Endometrial microvascular endothelial cells (primary cell): ENCODE measurements around the gene OR4K1. TPM values are rescaled to one million over a fixed set of nuclear protein-coding genes. Genes with fewer than 3 reads are reported as not detected.

Source experiments
- total RNA-seq: library from RNA; depleted of rRNA; stranded (reverse); fragments of >200 nt; gene quantifications from one replicate; pipeline ENCODE4 v1.2.3, GENCODE V29; 2015; ENCODE audit errors: inconsistent ontology term

OR4K1 gene
- total RNA-seq, 1 donor from 2014 or later: not detected

Other genes starting within 250 kb of the OR4K1 start
- not detected for gene OR11H2, start 217.0 kb upstream of the OR4K1 start, total RNA-seq
- gene OR4Q3, start 187.3 kb upstream of the OR4K1 start, total RNA-seq: not detected
- gene OR4M1, start 157.4 kb upstream of the OR4K1 start, total RNA-seq: not detected
- not detected for gene OR4N2, start 127.1 kb upstream of the OR4K1 start, total RNA-seq
- not detected for gene OR4K2, start 55.8 kb upstream of the OR4K1 start, total RNA-seq
- not detected for gene OR4K5, start 10.3 kb upstream of the OR4K1 start, total RNA-seq
- not detected for gene OR4K15, start 44.7 kb downstream of the OR4K1 start, total RNA-seq
- gene OR4Q2, start 71.2 kb downstream of the OR4K1 start, total RNA-seq: not detected
- gene OR4K14, start 88.4 kb downstream of the OR4K1 start, total RNA-seq: not detected
- not detected for gene OR4K13, start 105.1 kb downstream of the OR4K1 start, total RNA-seq
- not detected for gene OR4L1, start 129.1 kb downstream of the OR4K1 start, total RNA-seq
- not detected for gene OR4K17, start 179.8 kb downstream of the OR4K1 start, total RNA-seq
- gene OR4N5, start 207.9 kb downstream of the OR4K1 start, total RNA-seq: not detected